Panc1 (cell line): ENCODE measurements around the gene CCDC178. TPM values are rescaled to one million over a fixed set of nuclear protein-coding genes. Genes with fewer than 3 reads are reported as not detected.

Source experiments
- ATAC-seq: fragments of 200-7000 bp; cut with Tn5 transposase; 2 replicates; pipeline ENCODE4 v1.9.1; 2020; ENCODE audit warnings: mild to moderate bottlenecking, moderate library complexity
- BruUV-seq: library from RNA; stranded (reverse); fragments of 400-500 nt; replicated peaks from 2 replicates; lab custom pipeline; 2021; lab: Mats Ljungman, UMichigan
- CTCF ChIA-PET: fragments of 300-600 bp; sonication (Branson Sonifier 250); formaldehyde crosslinking; loops from one replicate; lab custom pipeline; 2022; ENCODE audit warnings: antibody characterized with exemption; lab: Charles Lee
- POLR2A ChIA-PET: fragments of 300-600 bp; sonication (Branson Sonifier 250); formaldehyde crosslinking; loops from one replicate; lab custom pipeline; 2022; ENCODE audit warnings: antibody characterized with exemption; lab: Charles Lee
- DNase-seq: peaks from one replicate; pipeline ENCODE4 v3.0.0-alpha.2; 2010; ENCODE audit warnings: low read depth, low spot score
- H3K27ac ChIP-seq: 2 replicates; pipeline ENCODE4 v1.5.1; 2011; ENCODE audit warnings: mild to moderate bottlenecking, low read length, inconsistent platforms
- H3K27me3 ChIP-seq: fragments of 200-500 bp; sonication (Bioruptor generic); 2 replicates; pipeline ENCODE4 v1.6.0; 2014; ENCODE audit warnings: low read length, inconsistent platforms; ENCODE audit not compliant: control insufficient read depth, insufficient read depth
- H3K36me3 ChIP-seq: fragments of 200-500 bp; sonication (Bioruptor generic); 2 replicates; pipeline ENCODE4 v1.5.1; 2014; ENCODE audit warnings: inconsistent platforms, mild to moderate bottlenecking, low read length, moderate library complexity; ENCODE audit not compliant: control insufficient read depth, insufficient read depth
- H3K4me1 ChIP-seq: 2 replicates; pipeline ENCODE4 v1.5.1; 2011; ENCODE audit warnings: inconsistent platforms, mild to moderate bottlenecking, low read length, moderate library complexity; ENCODE audit not compliant: control insufficient read depth, insufficient read depth
- H3K4me3 ChIP-seq, 2 experiments: 2 replicates each; pipeline ENCODE4 v1.5.1; 2011 to 2012; ENCODE audit warnings: low read depth in 2 of 2, low read length in 2 of 2, mild to moderate bottlenecking in 2 of 2, inconsistent platforms in 1 of 2, moderate library complexity in 1 of 2
- H3K9me3 ChIP-seq: fragments of 200-500 bp; sonication (Bioruptor generic); 2 replicates; pipeline ENCODE4 v1.5.1; 2014; ENCODE audit warnings: low read depth, mild to moderate bottlenecking, inconsistent platforms, low read length, moderate library complexity; ENCODE audit not compliant: control insufficient read depth, insufficient read depth
- POLR2AphosphoS5 ChIP-seq: IDR thresholded peaks from 2 replicates; pipeline ENCODE4 v1.6.1; 2012; ENCODE audit warnings: mild to moderate bottlenecking, low read depth, low read length, moderate library complexity
- SIN3A ChIP-seq: IDR thresholded peaks from 2 replicates; pipeline ENCODE4 v1.6.1; 2012; ENCODE audit warnings: low read depth, mild to moderate bottlenecking, low read length, moderate library complexity, borderline replicate concordance; ENCODE audit not compliant: insufficient read depth
- TCF7L2 ChIP-seq: IDR thresholded peaks from 2 replicates; pipeline ENCODE4 v1.6.1; 2011; ENCODE audit warnings: mild to moderate bottlenecking, low read depth, low read length, inconsistent platforms
- in situ Hi-C: cut with HindIII; loops from 2 replicates; pipeline ENCODE4 v1.10.0; 2016; ENCODE audit warnings: low sequenced_read_pairs, low pct_unique_long_range_greater_than_20kb
- intact Hi-C: fragments of 100-400 bp; cut with micrococcal nuclease; formaldehyde crosslinking; loops from one replicate; pipeline ENCODE4 v1.10.0; 2022; ENCODE audit not compliant: unreplicated experiment
- total RNA-seq: library from RNA; stranded (reverse); gene quantifications from one replicate; pipeline ENCODE4 v1.2.1, GENCODE V29; 2021; ENCODE audit not compliant: unreplicated experiment
- TF ChIP-seq, protein P1 (sequence below): fragments of 450-650 bp; IDR thresholded peaks from 2 replicates; pipeline ENCODE4 v1.5.1; 2017; ENCODE audit warnings: mild to moderate bottlenecking
- TF ChIP-seq, protein P2 (sequence below), 2 experiments: IDR thresholded peaks; 2 replicates each; pipeline ENCODE4 v1.6.1; 2011 to 2012; ENCODE audit warnings: low read depth in 2 of 2, control low read depth in 1 of 2, low read length in 1 of 2, mild to moderate bottlenecking in 1 of 2, moderate library complexity in 1 of 2; ENCODE audit not compliant: insufficient read depth in 1 of 2

Gene CCDC178
- total RNA-seq, 1 experiment from 2014 or later, result not detected

DNA sequence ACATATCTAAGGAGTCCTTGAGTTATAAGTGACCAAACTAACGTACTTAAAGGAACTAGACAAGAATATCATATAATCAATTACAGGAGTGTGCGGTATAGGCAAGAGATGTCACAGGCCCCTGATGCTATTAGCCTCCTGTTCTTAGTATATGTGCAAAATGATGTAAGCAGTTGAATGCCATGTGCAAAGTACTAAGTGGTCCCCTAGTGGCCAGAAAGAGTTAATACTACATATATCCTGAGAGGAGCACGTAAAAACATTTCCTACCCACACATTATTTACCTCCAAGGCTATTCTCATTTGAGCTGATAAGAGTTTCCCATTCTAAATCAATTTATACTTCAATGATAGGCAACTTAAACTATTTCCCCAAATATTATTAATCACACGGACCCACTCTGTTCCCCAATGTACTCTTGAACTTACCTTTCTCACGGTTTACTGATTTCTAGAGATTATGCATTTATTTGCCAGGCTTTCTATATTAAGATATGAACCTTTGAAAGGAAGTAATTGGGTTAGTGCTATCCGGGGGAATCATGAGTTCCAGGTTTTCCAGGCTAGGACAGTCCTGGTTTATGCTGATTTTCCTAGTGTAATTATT, 509.7 kb downstream of the CCDC178 start:
- Histone ChIP-seq H3K27ac (no peak overlapping the region), H3K4me1 (no peaks in the 10 kb centered on the region), H3K9me3 (no peaks in the 10 kb centered on the region), H3K36me3 (no peaks in the 10 kb centered on the region), H3K27me3 (no peaks in the 10 kb centered on the region), H3K4me3 (no peak overlapping the region)
- in situ Hi-C loops (no loop called here), intact Hi-C loops (no loop called here)
- ATAC-seq, result no peak
- DNase-seq, result no peak
- CTCF ChIA-PET, result no interaction called here
- TF ChIP-seq, protein P1, sequence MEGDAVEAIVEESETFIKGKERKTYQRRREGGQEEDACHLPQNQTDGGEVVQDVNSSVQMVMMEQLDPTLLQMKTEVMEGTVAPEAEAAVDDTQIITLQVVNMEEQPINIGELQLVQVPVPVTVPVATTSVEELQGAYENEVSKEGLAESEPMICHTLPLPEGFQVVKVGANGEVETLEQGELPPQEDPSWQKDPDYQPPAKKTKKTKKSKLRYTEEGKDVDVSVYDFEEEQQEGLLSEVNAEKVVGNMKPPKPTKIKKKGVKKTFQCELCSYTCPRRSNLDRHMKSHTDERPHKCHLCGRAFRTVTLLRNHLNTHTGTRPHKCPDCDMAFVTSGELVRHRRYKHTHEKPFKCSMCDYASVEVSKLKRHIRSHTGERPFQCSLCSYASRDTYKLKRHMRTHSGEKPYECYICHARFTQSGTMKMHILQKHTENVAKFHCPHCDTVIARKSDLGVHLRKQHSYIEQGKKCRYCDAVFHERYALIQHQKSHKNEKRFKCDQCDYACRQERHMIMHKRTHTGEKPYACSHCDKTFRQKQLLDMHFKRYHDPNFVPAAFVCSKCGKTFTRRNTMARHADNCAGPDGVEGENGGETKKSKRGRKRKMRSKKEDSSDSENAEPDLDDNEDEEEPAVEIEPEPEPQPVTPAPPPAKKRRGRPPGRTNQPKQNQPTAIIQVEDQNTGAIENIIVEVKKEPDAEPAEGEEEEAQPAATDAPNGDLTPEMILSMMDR, result peak; percentile 45; the same call in 1 of the 2 replicates
- no peak for TF ChIP-seq SIN3A
- POLR2A ChIA-PET, result no interaction called here
- no TSS peak for BruUV-seq

DNA sequence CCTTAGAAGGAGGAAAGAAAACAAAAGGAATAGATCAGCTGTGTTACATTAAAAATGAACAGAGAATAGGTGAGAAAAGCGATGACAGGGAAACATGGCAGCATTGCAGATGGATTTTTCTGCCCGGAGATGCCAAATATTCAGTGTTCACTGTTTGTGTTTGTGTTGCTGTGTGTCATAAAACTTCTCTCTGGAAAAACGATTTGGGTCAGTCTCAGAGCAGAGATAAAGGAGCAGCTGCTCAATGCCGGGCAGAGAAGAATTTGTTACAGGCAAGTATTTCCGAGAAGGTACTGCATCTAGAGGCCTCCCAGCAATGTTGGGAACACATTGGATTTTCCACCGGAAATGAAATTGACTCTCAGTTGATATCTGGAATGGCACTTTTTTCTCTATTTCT, 511.3 kb downstream of the CCDC178 start:
- Histone ChIP-seq H3K27me3 (no peaks in the 10 kb centered on the region), H3K36me3 (no peaks in the 10 kb centered on the region), H3K9me3 (no peaks in the 10 kb centered on the region), H3K4me3 (no peak overlapping the region), H3K4me1 (no peaks in the 10 kb centered on the region), H3K27ac (no peak overlapping the region)
- CTCF ChIA-PET, result no interaction called here
- no peak for TF ChIP-seq POLR2AphosphoS5
- TF ChIP-seq, protein P1, result no peak
- TF ChIP-seq TCF7L2, result no peak
- TF ChIP-seq, protein P2, sequence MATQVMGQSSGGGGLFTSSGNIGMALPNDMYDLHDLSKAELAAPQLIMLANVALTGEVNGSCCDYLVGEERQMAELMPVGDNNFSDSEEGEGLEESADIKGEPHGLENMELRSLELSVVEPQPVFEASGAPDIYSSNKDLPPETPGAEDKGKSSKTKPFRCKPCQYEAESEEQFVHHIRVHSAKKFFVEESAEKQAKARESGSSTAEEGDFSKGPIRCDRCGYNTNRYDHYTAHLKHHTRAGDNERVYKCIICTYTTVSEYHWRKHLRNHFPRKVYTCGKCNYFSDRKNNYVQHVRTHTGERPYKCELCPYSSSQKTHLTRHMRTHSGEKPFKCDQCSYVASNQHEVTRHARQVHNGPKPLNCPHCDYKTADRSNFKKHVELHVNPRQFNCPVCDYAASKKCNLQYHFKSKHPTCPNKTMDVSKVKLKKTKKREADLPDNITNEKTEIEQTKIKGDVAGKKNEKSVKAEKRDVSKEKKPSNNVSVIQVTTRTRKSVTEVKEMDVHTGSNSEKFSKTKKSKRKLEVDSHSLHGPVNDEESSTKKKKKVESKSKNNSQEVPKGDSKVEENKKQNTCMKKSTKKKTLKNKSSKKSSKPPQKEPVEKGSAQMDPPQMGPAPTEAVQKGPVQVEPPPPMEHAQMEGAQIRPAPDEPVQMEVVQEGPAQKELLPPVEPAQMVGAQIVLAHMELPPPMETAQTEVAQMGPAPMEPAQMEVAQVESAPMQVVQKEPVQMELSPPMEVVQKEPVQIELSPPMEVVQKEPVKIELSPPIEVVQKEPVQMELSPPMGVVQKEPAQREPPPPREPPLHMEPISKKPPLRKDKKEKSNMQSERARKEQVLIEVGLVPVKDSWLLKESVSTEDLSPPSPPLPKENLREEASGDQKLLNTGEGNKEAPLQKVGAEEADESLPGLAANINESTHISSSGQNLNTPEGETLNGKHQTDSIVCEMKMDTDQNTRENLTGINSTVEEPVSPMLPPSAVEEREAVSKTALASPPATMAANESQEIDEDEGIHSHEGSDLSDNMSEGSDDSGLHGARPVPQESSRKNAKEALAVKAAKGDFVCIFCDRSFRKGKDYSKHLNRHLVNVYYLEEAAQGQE (IDR thresholded peaks at IDR 0.05; ENCODE audit: insufficient read depth in 1 of 2, low read depth in 2 of 2, low read length in 1 of 2), result no peak
- no peak for TF ChIP-seq SIN3A
- POLR2A ChIA-PET, result no interaction called here
- in situ Hi-C loops (no loop called here), intact Hi-C loops (no loop called here)
- ATAC-seq (no peak), DNase-seq (no peak)
- BruUV-seq, result no TSS peak
